Upper lobe of left lung (tissue), 6 donors: Measurements from ENCODE around the gene METTL25B. TPM values are rescaled to one million over a fixed set of nuclear protein-coding genes. Genes with fewer than 3 reads are reported as not detected.

Experiments used
- ATAC-seq, 2 donors: fragments of 200-7000 bp; cut with Tn5 transposase; one replicate each; pipeline ENCODE4 v1.9.1; 2022; ENCODE audit warnings: mild to moderate bottlenecking in 2 of 2, moderate library complexity in 2 of 2; ENCODE audit not compliant: low FRiP score in 2 of 2
- DNase-seq, 2 donors: peaks; one replicate each; pipeline ENCODE4 v3.0.0-alpha.2; 2019 to 2020
- H3K27ac ChIP-seq, 4 donors: fragments of 200-600 bp; sonication (generic); one replicate each; pipeline ENCODE4 v1.5.1; 2016 to 2019
- H3K27me3 ChIP-seq, 4 donors: fragments of 200-600 bp; sonication (generic); one replicate each; pipeline ENCODE4 v1.5.1; 2017 to 2019
- H3K36me3 ChIP-seq, 4 donors: fragments of 200-600 bp; sonication (generic); one replicate each; pipeline ENCODE4 v1.5.1; 2016 to 2019
- H3K4me1 ChIP-seq, 4 donors: fragments of 200-600 bp; sonication (generic); one replicate each; pipeline ENCODE4 v1.5.1; 2018 to 2019
- H3K4me3 ChIP-seq, 4 donors: fragments of 200-600 bp; sonication (generic); one replicate each; pipeline ENCODE4 v1.5.1; 2017 to 2019; ENCODE audit warnings: mild to moderate bottlenecking in 2 of 4, moderate library complexity in 1 of 4
- H3K9me3 ChIP-seq, 4 donors: fragments of 200-600 bp; sonication (generic); one replicate each; pipeline ENCODE4 v1.5.1; 2018 to 2019
- CTCF ChIP-seq, 6 experiments: fragments of 450-650 bp in 4 of 6; fragments of 200-600 bp in 2 of 6; sonication (generic) in 2 of 6; IDR thresholded peaks; one replicate each; pipeline ENCODE4 v1.5.1; 2016 to 2019; ENCODE audit warnings: antibody characterized with exemption in 6 of 6
- EP300 ChIP-seq, 4 donors: sonication (generic); formaldehyde crosslinking; IDR thresholded peaks; one replicate each; pipeline ENCODE4 v1.5.1; 2017; ENCODE audit warnings: antibody characterized with exemption in 4 of 4, control low read depth in 2 of 4
- POLR2A ChIP-seq, 4 donors: fragments of 450-650 bp; IDR thresholded peaks; one replicate each; pipeline ENCODE4 v1.5.1; 2016 to 2017; ENCODE audit warnings: antibody characterized with exemption in 4 of 4, mild to moderate bottlenecking in 2 of 4
- POLR2AphosphoS5 ChIP-seq, 2 donors: sonication (generic); formaldehyde crosslinking; IDR thresholded peaks; one replicate each; pipeline ENCODE4 v1.5.1; 2017; ENCODE audit warnings: antibody characterized with exemption in 2 of 2
- WGBS, 2 donors: methylation state at CpG; one replicate each; pipeline ENCODE4 v1.1.5; 2017 to 2018; 5-methylcytosine and 5-hydroxymethylcytosine counted together
- total RNA-seq, 6 donors: library from RNA; depleted of rRNA in 4 of 6; stranded (reverse); fragments of >200 nt in 4 of 6; gene quantifications; one replicate each; pipeline versions ENCODE4 v1.1.0 to v1.2.1, GENCODE V29; 2016 to 2021
- donor health status: DM: no; HTN: no; CAD: no; lungs with moderate emphysema.
- donor health status: DM: no; HTN: yes; CAD: no; lungs with severe emphysema.

METTL25B gene
- total RNA-seq, 6 donors from 2014 or later: 23.4 to 131 (median 39.9) TPM

- Histone ChIP-seq H3K36me3 (peaks cover 10 to 38% (median 32%) of the 10 kb centered on the region in 4 donors), H3K4me1 (peaks cover 39 to 57% (median 43%) of the 10 kb centered on the region in 4 donors), H3K9me3 (no peaks in the 10 kb centered on the region), H3K27ac (peak overlapping the region in 1 of 4 donors; percentile 89), H3K27me3 (no peaks in the 10 kb centered on the region), H3K4me3 (no peak overlapping the region)
- ATAC-seq: no peak
- TF ChIP-seq CTCF (IDR thresholded peaks at IDR 0.05) (no peak), POLR2A (IDR thresholded peaks at IDR 0.05) (no peak), EP300 (IDR thresholded peaks at IDR 0.05) (no peak), POLR2AphosphoS5 (IDR thresholded peaks at IDR 0.05) (no peak)
- no peak for DNase-seq
- 95 to 97% methylated on average over 4 of the region's 4 CpGs for WGBS, 2 donors
Measured at GRCh38 chr1:156742801-156743200, 14.5 kb downstream of the METTL25B start.

- Histone ChIP-seq H3K36me3 (peaks cover 10 to 35% (median 27%) of the 10 kb centered on the region in 4 donors), H3K4me1 (peaks cover 48 to 65% (median 51%) of the 10 kb centered on the region in 4 donors), H3K27ac (peak overlapping the region in 1 of 4 donors; percentile 99), H3K27me3 (no peaks in the 10 kb centered on the region), H3K4me3 (no peak overlapping the region), H3K9me3 (no peaks in the 10 kb centered on the region)
- WGBS, 2 donors: 83 to 86% methylated on average over 12 of the region's 14 CpGs
- TF ChIP-seq POLR2A (IDR thresholded peaks at IDR 0.05): no peak
- no peak for TF ChIP-seq EP300 (IDR thresholded peaks at IDR 0.05)
- no peak for TF ChIP-seq POLR2AphosphoS5 (IDR thresholded peaks at IDR 0.05)
- TF ChIP-seq CTCF (IDR thresholded peaks at IDR 0.05): no peak
- no peak for DNase-seq
- ATAC-seq: no peak
Measured at GRCh38 chr1:156743367-156744302, 15.4 kb downstream of the METTL25B start.

GRCh38 chr1:156744344-156744743 is 16.1 kb downstream of the METTL25B start:
- 72 to 74% methylated on average over 5 of the region's 12 CpGs for WGBS, 2 donors
- peaks cover 10 to 35% (median 27%) of the 10 kb centered on the region in 4 donors for H3K36me3 ChIP-seq
- peak overlapping the region in 3 of 4 donors; percentile 44 to 99 (median 98) for H3K27ac ChIP-seq
- H3K4me3 ChIP-seq: no peak overlapping the region
- no peaks in the 10 kb centered on the region for H3K9me3 ChIP-seq
- ATAC-seq (no peak), DNase-seq (no peak)
- TF ChIP-seq POLR2AphosphoS5 (IDR thresholded peaks at IDR 0.05): no peak
- TF ChIP-seq POLR2A (IDR thresholded peaks at IDR 0.05): no peak
- no peak for TF ChIP-seq CTCF (IDR thresholded peaks at IDR 0.05)
- TF ChIP-seq EP300 (IDR thresholded peaks at IDR 0.05): no peak
- H3K4me1 ChIP-seq: peaks cover 53 to 73% (median 58%) of the 10 kb centered on the region in 4 donors
- no peaks in the 10 kb centered on the region for H3K27me3 ChIP-seq

GRCh38 chr1:156744786-156745419 is 16.6 kb downstream of the METTL25B start:
- TF ChIP-seq POLR2AphosphoS5 (IDR thresholded peaks at IDR 0.05): no peak
- no peak for TF ChIP-seq EP300 (IDR thresholded peaks at IDR 0.05)
- no peak for TF ChIP-seq POLR2A (IDR thresholded peaks at IDR 0.05)
- no peak for TF ChIP-seq CTCF (IDR thresholded peaks at IDR 0.05)
- no peak for DNase-seq
- Histone ChIP-seq H3K27ac (peak overlapping the region; percentile 10 to 99 (median 71)), H3K4me3 (no peak overlapping the region), H3K9me3 (no peaks in the 10 kb centered on the region), H3K27me3 (no peaks in the 10 kb centered on the region), H3K4me1 (peaks cover 53 to 77% (median 62%) of the 10 kb centered on the region in 4 donors), H3K36me3 (peaks cover 10 to 35% (median 27%) of the 10 kb centered on the region in 4 donors)
- WGBS, 2 donors: 78 to 81% methylated on average over 14 of the region's 14 CpGs
- no peak for ATAC-seq
